Measurements from ENCODE around the gene KCNK18. TPM values are rescaled to one million over a fixed set of nuclear protein-coding genes. Genes with fewer than 3 reads are reported as not detected.

Gene KCNK18
- total RNA-seq, 2 experiments from 2014 or later: not detected

GRCh38 chr10:117259279-117259678, 62.0 kb downstream of the KCNK18 start:
- CTCF ChIA-PET: no interaction called here
- no peak overlapping the region for H3K27ac Mint-ChIP-seq

More at GRCh38 chr10:117259279-117259678, 62.0 kb downstream of the KCNK18 start:
- no peaks in the 10 kb centered on the region for H3K36me3 Mint-ChIP-seq (ENCODE audit: low read depth)
- no peaks in the 10 kb centered on the region for H3K9me3 Mint-ChIP-seq
- no peak for DNase-seq
- H3K4me1 Mint-ChIP-seq (ENCODE audit: low read depth): peaks cover 3% of the 10 kb centered on the region
- peaks cover 24% of the 10 kb centered on the region for H3K27me3 Mint-ChIP-seq (ENCODE audit: low read depth)
- intact Hi-C loops (cut with micrococcal nuclease): no loop called here
- no peak overlapping the region for H3K4me3 Mint-ChIP-seq

Small RNAs within 50 kb of the gene (microRNA-seq; reads per million reads assigned to microRNA genes)
- not detected for gene MIR3663 (ENCODE audit: borderline microRNAs expressed, borderline replicate concordance)

Other genes starting within 250 kb of the KCNK18 start
- under 1 TPM; 0.29 to 0.40 TPM for gene SHTN1, start 192.3 kb upstream of the KCNK18 start, total RNA-seq
- gene VAX1, start 59.2 kb upstream of the KCNK18 start, total RNA-seq: not detected
- gene SLC18A2, start 43.6 kb downstream of the KCNK18 start, total RNA-seq: not detected
- gene PDZD8, start 178.0 kb downstream of the KCNK18 start, total RNA-seq: 10 to 100 TPM; 13.6 to 15.8 TPM

Measured in activated naive CD4-positive, alpha-beta T cell treated with anti-CD3 and anti-CD28 coated beads for 36 hours (primary cell).